GM15510 (cell line): ENCODE measurements around the gene HTRA3.

ENCODE experiments used
- POLR2A ChIP-seq: IDR thresholded peaks from 3 replicates; pipeline ENCODE4 v1.6.1; 2011; ENCODE audit warnings: borderline replicate concordance; ENCODE audit not compliant: insufficient read length; ENCODE audit errors: extremely low read depth

The HTRA3 gene

DNA sequence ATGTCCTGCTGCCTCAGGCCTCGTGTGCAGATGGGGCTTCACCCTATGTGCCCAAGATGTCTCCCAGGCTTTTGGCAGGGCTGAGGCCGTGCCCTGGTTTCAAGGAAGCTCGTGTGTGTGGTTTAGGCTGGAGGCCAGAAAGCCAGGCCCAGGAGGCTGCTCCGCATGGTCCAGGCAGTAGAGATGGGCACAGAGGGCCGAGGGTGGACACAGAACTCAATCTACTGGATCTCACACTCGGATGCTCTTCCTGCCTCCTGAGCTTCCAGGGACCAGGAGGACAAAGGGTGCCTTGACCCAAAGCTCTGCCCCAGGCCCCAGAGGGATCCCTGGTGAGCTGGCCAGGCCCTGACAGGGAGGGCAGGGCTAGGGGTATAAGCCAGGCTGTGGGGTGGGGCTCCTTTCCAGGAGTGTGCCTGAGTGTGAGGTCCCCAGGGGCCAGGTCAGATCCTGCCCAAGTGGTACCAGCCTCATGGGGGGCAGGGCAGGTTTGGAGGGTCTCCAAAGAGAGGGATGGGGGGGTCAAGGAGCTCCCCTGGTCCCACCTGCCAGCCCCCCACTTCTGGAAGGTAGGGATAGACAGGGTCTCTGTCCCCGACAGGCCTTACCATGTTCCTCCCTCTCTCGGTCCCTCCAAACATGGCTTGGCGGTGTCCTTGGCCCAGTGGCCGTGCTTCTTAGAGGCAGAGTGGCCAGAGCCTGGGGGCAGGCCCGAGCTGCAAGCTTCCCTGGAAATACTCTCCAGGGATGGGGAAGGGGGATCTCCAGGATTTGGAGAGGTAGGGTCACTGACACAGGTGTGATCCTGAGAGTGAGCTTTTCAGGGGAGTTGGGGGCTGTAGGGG, 23.8 kb downstream of the HTRA3 start:
- no peak for TF ChIP-seq POLR2A

DNA sequence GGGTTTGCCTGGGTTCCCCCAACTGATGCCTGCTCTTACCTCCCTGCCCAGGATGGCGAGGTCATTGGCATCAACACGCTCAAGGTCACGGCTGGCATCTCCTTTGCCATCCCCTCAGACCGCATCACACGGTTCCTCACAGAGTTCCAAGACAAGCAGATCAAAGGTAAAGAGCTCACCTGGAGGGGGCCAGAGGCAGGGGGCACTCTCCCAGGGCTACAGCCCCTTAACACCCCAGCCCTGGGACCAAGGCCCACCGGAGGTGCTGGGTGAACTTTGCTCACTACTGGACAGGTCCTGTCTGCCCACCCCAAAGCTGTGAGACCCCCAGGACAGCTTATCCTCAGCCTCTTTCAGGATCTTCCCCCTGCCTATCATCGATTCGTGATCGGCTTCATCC, 24.5 kb downstream of the HTRA3 start:
- no peak for TF ChIP-seq POLR2A

DNA sequence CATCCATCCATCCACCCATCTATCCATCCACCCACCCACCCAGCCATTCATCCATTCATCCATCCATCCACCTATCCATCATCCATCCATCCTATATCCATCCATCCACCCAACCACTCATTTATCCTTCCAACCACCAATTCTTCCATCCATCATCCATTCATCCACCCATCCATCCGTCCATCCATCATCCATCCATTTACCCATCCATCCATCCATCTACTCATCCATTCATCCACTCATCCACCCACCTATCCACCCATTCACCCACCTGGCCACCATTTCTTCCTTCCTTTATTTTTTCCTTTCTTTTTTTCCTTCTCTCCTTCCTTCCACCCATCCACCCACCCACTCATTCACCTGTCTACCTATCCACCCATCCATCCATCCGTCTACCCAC, 25.2 kb downstream of the HTRA3 start:
- TF ChIP-seq POLR2A = no peak

DNA sequence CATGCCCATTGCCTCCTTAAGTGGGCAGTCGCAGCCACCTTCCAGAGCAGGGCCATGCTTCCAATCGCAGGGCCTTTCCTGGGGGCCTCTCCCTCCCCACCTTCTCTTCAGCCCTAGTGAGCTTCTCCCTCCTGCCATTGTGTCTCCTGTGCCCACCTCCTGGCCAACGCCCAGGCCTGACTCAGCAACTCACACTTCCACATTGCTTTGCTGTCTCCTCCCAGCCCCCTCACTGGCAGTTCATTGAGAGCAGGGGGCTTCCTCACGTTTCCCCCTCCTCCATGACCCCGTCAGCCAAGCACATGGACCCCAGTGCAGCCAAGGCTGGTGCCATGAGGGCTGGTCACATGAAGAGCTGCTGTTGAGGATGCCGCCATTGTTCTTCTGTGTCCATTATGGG, 25.9 kb downstream of the HTRA3 start:
- no peak for TF ChIP-seq POLR2A

DNA sequence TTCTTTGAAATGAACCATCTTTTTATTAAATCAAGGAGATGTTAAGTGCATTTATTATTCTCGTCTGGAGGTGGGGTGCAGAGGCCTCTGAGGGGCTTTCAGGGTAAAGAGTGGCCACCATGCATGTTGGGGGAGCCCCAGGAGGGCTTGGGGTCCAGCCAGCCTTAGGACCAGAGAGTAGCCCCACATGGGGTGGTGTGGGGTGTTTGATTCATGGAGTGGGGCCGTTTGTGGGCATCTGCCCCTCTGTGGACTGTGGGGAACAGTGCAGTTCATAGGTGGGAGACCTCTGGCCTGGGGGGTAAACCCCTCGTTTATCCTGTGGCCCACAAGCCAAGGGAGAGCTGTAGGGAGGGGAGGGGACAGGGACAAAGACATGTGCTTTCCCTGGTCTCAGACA, 26.9 kb downstream of the HTRA3 start:
- TF ChIP-seq POLR2A = no peak

DNA sequence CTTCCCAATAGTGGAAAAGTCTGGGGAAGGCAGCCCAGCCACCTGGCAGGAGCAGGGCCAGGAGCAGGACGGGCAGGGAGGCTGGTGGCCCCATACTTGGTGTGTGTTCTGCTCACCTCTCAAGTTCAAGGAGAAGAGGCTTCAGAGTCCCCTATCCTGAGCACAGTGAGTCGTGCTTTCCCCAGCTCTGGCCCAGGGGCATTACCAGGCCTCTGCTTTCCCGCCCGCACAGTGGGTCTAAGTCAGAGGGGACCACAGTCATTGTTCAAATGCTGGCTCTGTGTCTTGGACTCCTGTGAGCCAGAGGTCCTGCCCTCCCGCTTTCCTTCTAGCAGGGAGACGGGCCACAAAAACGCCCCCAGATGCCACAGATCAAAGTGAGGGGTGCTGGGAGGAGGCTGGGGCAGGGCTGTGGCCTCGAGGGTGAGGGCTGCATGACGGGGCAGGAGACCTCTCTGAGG, 27.6 kb downstream of the HTRA3 start:
- TF ChIP-seq POLR2A = no peak

DNA sequence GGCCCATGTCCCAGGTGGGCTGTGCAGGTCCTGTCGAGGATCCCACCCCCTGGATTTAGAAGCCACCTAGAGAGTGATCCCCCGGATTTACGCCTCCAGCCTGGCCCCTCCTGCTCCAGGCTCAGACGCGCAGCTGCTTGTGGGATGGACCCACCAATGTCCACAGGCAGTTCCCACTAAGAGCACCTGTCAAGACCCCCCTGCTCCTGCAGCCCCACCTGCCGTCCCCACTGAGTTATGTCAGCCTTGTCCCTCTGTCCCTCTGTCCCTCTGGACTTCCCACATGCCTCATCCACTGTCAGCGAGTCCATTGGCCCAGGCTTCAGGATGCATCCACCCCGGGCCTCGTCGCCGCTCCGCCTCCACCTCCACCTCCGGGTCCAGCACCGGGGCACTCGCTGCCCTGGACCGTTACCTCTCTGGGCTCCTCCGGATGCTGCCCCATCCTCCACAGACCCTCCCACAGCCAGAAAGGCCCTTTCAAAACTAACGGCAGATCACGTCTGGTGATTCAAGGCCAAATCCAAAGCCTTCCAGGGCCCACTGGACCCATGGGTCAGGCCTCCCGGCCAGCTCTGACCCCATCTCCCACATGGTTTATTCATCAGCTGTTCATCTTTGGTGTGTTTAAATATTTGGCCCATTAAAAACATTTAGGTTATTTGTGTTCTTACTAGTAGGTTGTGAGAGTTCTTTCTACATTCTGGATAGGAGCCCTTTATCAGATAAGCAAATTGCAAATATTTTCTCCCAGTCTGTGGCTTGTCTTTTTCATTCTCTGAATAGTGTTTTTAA, 28.3 kb downstream of the HTRA3 start:
- TF ChIP-seq POLR2A = no peak

DNA sequence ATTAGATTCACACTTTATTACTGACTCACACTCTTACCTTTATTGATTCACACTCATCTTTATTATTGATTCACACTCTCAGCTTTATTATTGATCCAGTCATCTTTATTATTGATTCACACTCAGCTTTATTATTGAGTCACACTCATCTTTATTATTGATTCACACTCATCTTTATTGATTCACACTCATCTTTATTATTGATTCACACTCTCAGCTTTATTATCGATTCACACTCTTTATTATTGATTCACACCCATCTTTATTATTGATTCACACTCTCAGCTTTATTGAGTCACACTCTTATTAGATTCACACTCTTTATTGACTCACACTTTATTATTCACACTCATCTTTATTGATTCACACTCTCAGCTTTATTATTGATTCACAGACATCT, 31.3 kb downstream of the HTRA3 start:
- TF ChIP-seq POLR2A = no peak

DNA sequence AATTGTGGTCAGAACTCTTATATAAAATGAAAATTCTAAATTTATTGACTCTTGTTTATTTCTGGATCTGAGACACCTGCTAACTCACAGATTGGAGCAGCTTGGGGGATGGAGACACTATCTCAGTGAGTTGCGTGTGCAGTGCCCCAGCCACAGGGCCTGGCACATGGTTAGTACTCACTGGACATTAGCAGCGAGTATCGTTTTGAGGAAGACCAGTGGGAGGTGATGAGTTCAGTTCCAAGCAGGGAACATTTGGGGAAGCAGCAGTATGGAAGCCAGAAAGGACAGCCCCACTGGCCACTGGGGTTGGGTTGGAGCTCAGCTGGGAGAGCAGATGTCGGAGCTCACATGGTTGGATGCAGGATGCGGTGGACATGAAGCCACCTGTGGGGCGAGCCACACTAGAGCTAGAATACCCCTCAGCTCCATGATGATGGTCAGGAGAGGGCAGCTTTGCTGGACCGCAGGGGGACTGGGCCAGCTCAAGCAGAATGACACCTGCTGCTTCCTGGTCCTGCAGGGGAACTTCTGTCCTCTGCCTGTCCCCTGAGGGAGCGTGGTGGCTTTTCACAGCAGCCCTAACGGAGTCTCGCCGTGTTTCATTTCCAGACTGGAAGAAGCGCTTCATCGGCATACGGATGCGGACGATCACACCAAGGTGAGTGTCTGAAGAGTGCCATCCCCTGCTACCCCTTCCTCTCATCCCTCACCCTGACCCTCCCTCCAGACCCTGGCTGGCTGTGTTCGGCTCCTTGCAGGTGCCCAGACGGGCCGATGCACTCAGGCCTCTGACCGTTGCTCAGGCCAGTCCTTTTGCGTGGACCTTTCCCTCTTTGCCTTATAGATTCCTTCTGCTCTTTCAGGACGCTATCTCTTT, 32.5 kb downstream of the HTRA3 start:
- no peak for TF ChIP-seq POLR2A

DNA sequence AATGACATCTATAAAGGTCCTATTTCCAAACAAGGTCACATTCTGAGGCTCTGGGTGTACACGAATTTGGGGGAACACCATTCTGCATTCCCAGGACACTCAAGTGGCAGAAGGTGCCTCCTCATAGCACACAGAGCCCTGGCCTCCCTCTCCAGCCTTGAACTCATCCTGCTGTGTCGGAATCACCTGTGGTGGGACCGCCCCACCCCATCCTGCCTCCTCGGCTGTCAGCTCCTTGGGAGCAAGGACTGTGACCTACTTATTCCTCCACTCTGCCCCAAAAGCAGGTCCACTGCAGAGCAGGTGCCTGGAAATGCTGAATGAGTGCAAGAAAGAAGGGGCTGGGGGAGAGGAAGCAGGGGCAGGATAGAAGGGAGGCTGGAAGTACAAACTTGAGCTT, 33.5 kb downstream of the HTRA3 start:
- TF ChIP-seq POLR2A = no peak

DNA sequence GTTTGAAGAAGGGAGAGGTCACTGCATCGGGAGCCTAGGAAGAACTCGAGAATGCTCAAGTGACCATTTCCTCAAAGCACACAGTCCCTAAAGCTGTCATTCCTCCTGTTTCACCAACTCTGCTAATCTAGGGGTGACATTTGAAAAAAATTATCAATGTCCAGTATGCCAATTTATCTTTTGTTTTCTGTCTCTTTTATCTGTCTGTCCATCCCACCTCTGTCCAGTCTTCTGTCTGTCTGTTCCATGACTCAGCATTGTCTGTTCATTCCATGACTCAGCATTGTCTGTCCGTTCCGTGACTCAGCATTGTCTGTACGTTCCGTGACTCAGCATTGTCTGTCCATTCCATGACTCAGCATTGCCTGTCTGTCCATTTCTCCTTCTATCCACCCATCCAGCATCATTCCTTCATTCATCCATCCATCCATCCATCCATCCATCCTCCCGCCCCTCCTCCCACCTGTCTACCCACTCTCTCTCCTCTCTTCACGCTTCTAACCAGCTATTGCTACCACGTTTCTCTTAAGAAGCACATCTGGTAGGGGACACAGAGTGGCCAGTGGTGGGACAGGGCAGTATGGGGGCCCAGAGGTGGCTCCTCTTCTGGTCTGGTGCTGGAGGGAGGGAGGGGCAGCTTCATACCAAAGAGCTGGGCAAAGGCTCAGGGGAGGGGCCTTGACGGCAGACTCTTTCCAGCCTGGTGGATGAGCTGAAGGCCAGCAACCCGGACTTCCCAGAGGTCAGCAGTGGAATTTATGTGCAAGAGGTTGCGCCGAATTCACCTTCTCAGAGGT, 34.1 kb downstream of the HTRA3 start:
- TF ChIP-seq POLR2A = no peak

DNA sequence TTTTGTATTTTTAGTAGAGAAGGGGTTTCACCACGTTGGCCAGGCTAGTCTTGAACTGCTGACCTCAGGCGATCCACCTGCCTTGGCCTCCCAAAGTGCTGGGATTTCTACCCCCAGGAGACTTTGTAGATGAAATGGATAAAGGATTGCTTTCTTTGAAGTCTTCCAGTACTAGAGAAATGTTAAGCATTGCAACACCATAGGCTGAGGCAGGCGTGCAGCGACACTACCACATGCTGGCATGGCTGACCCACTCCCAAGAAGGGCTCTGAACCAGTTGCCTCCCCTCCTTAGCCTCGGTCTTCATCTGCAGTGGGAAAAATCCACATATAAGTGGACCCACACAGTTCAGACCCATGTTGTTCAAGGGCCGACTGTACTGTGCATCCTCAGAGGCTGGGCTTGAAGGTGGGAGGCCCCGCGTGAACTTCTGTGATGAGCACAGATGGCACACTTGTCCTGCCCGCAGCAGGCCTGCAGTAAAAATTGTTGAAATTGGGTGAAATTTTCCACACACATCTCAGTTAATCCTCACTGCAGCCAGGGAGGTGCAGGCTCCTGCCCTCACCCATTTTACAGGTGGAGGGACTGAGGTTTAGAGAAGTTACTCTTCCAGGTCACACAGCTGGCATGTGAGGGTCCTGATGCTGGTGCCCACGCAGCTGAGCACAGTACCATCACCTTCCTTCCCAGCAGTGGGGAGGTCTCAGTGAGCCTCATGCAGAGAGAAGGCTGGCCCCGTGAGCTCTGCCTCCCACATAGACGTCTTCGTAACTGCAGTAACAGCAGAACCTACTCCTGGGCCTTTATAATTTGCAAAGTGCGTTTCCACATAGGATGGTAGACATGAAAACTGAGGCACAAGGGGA, 35.5 kb downstream of the HTRA3 start:
- TF ChIP-seq POLR2A = no peak

DNA sequence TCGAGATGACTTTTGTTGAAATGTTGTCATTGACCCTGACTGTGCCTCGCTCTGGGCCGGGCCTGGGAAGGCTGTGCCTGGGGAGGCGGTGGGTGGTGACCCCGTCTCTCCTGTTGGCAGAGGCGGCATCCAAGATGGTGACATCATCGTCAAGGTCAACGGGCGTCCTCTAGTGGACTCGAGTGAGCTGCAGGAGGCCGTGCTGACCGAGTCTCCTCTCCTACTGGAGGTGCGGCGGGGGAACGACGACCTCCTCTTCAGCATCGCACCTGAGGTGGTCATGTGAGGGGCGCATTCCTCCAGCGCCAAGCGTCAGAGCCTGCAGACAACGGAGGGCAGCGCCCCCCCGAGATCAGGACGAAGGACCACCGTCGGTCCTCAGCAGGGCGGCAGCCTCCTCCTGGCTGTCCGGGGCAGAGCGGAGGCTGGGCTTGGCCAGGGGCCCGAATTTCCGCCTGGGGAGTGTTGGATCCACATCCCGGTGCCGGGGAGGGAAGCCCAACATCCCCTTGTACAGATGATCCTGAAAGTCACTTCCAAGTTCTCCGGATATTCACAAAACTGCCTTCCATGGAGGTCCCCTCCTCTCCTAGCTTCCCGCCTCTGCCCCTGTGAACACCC, 36.4 kb downstream of the HTRA3 start:
- no peak for TF ChIP-seq POLR2A
